PC-3 (cell line): ENCODE results near the gene KRTAP26-1.

ENCODE experiments used
- EZH2 ChIP-seq: fragments of 300-600 bp; sonication (generic); IDR thresholded peaks from one replicate; pipeline ENCODE4 v1.6.1; 2017; ENCODE audit warnings: antibody characterized with exemption, mild to moderate bottlenecking, low read length; ENCODE audit not compliant: unreplicated experiment
- EZH2phosphoT487 ChIP-seq: fragments of 300-600 bp; sonication (generic); IDR thresholded peaks from 2 replicates; pipeline ENCODE4 v1.6.1; 2018; ENCODE audit warnings: mild to moderate bottlenecking, antibody characterized with exemption, low read length, borderline replicate concordance
- TF ChIP-seq, protein P1 (sequence below): fragments of 300-600 bp; sonication (generic); conservative IDR thresholded peaks from 2 replicates; pipeline ENCODE4 v1.5.1; 2017; ENCODE audit warnings: antibody characterized with exemption, low read depth, mild to moderate bottlenecking, low read length

- TF ChIP-seq, protein P1, sequence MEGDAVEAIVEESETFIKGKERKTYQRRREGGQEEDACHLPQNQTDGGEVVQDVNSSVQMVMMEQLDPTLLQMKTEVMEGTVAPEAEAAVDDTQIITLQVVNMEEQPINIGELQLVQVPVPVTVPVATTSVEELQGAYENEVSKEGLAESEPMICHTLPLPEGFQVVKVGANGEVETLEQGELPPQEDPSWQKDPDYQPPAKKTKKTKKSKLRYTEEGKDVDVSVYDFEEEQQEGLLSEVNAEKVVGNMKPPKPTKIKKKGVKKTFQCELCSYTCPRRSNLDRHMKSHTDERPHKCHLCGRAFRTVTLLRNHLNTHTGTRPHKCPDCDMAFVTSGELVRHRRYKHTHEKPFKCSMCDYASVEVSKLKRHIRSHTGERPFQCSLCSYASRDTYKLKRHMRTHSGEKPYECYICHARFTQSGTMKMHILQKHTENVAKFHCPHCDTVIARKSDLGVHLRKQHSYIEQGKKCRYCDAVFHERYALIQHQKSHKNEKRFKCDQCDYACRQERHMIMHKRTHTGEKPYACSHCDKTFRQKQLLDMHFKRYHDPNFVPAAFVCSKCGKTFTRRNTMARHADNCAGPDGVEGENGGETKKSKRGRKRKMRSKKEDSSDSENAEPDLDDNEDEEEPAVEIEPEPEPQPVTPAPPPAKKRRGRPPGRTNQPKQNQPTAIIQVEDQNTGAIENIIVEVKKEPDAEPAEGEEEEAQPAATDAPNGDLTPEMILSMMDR = no peak
- TF ChIP-seq EZH2phosphoT487 (no peak), EZH2 (no peak)
Observed at GRCh38 chr21:30271611-30272010, 48.5 kb downstream of the KRTAP26-1 start.
